GM21381 (cell line): ENCODE measurements around the gene EMP3.
"Not testable (repeated sequence)": the region's sequence is repeated elsewhere in the genome, so short reads cannot be mapped to it uniquely, and the experiment has no call there.

Experiments used
- ATAC-seq: cut with Tn5 transposase; IDR thresholded peaks from one replicate; pipeline ENCODE4 v1.9.1; 2021; ENCODE audit warnings: mild to moderate bottlenecking, moderate library complexity; ENCODE audit not compliant: unreplicated experiment

Gene EMP3

GRCh38 chr19:48325265-48325910 lies at the start of gene EMP3:
Gene EMP3 (plus strand): TSS chr19:48325552. CDS start chr19:48326845, 1,293 bp downstream.
- ATAC-seq = no peak

GRCh38 chr19:48279747-48280146 lies 45.6 kb upstream of the EMP3 start:
- ATAC-seq = no peak

- no peak for ATAC-seq
These were observed 41.4 kb upstream of the EMP3 start for GRCh38 chr19:48283908-48284307.

DNA sequence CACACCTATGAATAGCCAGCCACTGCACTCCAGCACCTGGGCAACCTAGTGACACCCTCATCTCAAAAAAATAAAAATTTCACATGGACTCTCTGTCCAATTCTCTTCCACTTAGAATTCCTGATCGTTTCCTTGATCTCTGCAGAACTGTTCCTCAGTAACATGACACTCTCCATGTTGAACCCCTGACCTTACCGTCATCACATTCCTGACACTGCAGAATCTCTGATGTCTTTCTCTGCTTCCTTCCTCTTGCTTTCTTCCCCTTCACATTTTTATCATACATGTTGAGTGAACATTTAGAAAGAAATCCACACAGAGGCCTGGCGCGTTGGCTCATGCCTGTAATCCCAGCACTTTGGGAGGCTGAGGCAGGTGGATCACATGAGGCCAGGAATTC lies 40.5 kb upstream of the EMP3 start:
- no peak for ATAC-seq

DNA sequence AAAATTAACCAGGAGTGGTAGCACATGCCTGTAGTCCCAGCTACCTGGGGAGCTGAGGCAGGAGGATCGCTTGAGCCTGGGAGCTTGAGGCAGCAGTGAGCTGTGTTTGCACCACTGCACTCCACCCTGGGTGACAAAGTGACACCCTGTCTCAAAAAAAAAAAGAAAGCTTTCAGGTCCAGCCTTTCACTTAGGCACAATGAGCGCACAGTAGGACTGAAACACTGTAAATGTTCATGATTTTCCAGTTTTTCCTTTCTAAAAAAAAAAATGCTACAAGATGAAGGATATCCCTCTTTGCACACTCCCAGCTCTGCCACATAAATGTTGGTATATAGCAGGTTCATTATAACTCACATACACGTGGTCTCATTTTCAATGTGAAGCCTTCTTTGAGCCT lies 37.6 kb upstream of the EMP3 start:
- ATAC-seq = no peak

DNA sequence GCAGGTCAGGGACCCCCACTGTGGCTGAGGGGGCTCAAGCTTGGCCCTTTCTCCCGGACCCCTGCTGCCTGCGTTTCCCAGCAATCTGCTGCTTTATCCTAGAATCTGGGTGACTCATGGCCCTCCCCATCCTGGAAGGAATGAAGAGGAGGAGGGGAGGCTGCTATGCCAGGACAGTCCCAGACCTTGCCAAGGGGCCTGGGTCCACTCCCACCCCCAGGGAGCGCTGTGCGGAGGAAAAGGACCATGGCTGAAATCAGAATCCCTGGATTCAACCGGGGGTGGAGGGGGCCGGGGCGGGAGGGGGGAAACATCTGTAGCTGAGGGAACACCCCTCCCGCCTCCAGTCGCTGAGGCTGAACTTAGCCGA lies 35.0 kb upstream of the EMP3 start:
- no peak for ATAC-seq

- ATAC-seq = no peak
These were observed 34.4 kb upstream of the EMP3 start for GRCh38 chr19:48290771-48291488.

- ATAC-seq = not testable (repeated sequence)
These were observed 33.9 kb upstream of the EMP3 start for GRCh38 chr19:48291489-48291815.

DNA sequence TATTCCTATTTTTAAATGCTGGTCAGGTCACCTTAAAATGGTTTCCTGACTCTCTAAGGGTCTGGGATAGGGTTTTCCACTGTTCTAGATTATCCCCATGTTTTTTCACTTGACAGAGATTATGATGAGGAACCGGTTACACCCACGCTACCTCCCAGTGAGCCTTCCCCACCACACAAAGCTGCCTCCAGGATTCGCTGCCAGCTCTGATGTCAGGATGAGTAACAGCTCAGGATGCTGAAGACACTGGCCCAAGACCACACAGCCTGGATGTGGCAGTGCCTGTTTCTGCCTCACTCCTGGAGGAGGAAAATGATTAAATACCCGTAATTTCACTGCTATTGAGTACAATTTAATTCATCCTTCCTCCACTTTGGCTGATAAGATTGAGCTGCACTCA lies 32.6 kb upstream of the EMP3 start:
- no peak for ATAC-seq

DNA sequence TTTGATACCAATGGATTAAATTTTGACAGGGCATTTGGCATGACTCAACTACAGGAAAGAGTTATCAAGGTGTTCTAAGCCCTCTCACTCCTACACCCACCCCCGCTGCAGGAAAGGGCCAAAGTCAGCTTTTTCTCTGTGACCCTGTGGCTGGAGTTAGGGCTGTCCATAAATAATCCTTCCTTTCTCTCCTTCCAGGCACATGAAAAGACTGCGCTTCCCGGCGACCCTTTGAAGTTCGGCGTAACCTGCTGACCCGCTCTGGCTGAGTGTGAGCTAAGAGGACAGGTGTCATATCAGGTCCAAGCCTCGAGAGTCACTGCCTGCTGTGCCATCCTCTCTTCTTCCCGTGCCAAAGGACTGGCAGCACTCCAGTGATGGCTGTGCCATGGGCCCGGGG lies 29.9 kb upstream of the EMP3 start:
- no peak for ATAC-seq

GRCh38 chr19:48296963-48297734 lies 28.2 kb upstream of the EMP3 start:
- ATAC-seq = no peak

- ATAC-seq = no peak
These were observed 27.4 kb upstream of the EMP3 start for GRCh38 chr19:48297975-48298374.

GRCh38 chr19:48301886-48302599 lies 23.3 kb upstream of the EMP3 start:
- ATAC-seq = no peak

- ATAC-seq = no peak
These were observed 22.8 kb upstream of the EMP3 start for GRCh38 chr19:48302600-48302959.

GRCh38 chr19:48303367-48303766 lies 22.0 kb upstream of the EMP3 start:
- ATAC-seq = no peak

DNA sequence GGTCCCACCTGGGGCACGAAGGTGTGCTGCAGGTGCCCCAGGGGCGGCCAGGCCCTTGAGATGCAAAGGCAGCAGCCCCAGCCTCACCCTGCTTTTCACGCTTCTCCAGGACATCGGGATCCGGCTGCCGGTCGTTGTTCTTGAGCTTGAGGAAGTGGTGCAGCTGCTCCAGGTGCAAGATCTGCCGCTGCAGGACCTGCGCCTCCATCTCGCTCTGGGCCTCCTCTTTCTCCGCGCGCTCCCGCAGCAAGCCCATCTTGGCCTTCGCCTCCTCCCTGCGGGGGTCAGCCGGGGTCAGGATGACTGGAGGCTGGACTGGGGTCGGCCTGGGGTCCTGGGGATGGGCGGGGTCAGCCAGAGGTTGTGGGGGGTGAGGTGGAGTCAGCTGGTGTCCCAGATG lies 21.5 kb upstream of the EMP3 start:
- no peak for ATAC-seq

- no peak for ATAC-seq
These were observed 16.4 kb upstream of the EMP3 start for GRCh38 chr19:48308631-48309586.

DNA sequence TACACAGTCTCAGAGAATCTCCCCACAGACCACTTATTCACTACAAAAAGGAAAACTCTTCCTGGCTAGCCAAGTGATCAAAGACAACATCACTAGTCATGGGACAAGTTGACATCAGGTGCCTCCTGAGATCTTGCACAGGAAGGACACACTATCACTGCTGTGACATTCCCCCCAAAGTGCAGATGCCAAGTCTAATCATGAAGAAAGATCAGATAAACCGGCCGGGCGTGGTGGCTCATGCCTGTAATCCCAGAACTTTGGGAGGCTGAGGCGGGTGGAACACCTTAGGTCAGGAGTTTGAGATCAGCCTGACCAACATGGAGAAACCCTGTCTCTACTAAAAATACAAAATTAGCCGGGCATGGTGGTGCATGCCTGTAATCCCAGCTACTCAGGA lies 15.6 kb upstream of the EMP3 start:
- ATAC-seq = not testable (repeated sequence)

DNA sequence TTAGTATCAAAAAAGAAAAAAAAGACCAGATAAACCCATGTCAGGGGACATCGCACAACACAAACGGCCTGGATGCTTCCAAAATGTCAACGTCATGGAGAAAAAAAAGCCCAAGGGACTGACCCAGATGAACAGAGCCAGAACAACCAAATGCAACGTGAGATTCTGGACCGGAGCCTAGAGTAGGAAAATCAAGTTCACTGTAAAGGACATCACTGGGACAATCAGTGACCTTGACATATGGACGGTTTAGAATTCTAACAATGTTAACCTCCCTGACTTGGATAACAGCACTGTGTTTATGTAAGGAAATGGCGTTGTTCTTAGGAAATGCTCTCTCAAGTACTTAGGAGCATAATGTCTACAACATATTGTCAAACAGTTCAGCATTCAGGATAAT lies 15.1 kb upstream of the EMP3 start:
- ATAC-seq = no peak

DNA sequence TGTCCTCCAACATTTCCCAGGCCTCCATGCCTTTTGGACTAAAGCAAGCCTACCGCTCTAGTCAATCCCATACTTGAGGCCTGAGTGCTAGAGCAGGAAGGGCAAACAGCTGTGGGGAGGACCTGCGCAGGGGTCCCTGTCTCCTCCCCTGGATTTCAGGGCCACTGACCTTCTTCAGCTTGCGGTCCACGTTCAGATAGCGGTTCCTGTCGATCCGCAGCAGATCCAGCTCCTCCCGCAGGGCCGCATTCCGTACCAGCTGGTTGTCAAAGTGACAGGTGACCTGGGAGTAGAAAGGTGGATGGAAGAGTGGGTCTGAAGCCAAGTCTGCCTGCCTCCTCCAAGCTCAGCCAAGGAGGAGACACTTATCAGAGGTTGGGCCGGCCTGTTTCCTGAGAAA lies 14.0 kb upstream of the EMP3 start:
- no peak for ATAC-seq
